ENCODE results near the gene S100A5. TPM values are rescaled to one million over a fixed set of nuclear protein-coding genes. Genes with fewer than 3 reads are reported as not detected.

Gene S100A5
- total RNA-seq, 1 donor from 2014 or later: 1.2 TPM

GRCh38 chr1:153507926-153508583 is 32.7 kb downstream of the S100A5 start:
- no peak for DNase-seq (ENCODE audit: low read depth)

- DNase-seq (ENCODE audit: low read depth): peak; percentile 86
Observed at GRCh38 chr1:153506831-153507413, 33.8 kb downstream of the S100A5 start.

- no peak for DNase-seq (ENCODE audit: low read depth)
Observed at GRCh38 chr1:153506386-153506785, 34.3 kb downstream of the S100A5 start.

- no peak for DNase-seq (ENCODE audit: low read depth)
Observed at GRCh38 chr1:153505576-153505975, 35.2 kb downstream of the S100A5 start.

- no peak for DNase-seq (ENCODE audit: low read depth)
Observed at GRCh38 chr1:153503766-153504165, 37.0 kb downstream of the S100A5 start.

- no peak for DNase-seq (ENCODE audit: low read depth)
Observed at GRCh38 chr1:153498746-153499145, 42.0 kb downstream of the S100A5 start.

DNA sequence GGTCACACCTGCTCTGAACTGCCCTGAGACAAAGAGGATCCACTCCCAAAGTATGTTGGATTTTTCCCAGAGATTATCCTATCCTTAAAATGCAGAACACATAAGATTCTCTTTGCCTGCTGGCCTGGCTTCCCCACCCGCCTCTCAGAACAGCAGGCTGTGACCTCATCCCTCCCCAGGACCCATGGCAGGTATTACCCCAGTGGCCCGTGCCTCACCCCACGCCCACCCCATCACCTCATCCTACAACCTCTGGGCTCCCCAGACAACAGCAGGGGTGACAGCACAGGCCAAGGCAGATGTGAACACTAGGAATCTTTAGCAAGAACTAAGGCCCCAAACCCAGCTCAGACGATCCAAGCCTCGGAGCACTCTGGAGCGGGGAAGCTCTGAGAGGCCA is 45.2 kb downstream of the S100A5 start:
- no peak for DNase-seq (ENCODE audit: low read depth)

DNA sequence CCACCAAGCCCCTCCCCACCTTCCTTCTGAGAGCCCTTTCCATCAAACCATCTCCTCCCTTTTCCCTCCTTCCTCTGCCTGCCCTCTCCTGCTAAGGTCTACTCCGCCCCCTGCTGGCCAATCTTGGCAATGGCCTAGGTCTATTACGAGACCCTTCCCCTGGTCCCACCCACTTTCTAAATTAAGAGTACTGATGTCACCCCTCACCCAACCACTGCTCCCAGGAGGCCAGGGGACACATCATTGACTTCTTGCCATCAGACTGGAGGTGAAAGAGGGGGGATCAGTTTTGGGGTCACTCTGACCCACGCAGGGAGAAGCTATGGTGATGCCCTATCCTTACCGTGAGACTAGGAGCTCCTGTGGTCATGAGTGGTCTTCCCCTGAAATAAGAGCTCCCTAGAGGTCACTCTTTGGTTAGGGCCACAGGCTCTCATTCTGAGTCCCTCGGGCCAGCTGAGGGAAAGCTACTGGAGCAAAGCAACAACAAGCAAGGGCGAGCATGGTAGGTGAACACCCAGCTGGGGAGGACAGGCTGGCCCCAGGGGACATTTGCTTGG is 45.7 kb downstream of the S100A5 start:
- peak; percentile 31 for DNase-seq (ENCODE audit: low read depth)

- DNase-seq (ENCODE audit: low read depth): no peak
Observed at GRCh38 chr1:153493343-153493960, 47.3 kb downstream of the S100A5 start.

- peak; percentile 27 for DNase-seq (ENCODE audit: low read depth)
Observed at GRCh38 chr1:153490272-153491051, 50.3 kb downstream of the S100A5 start.

DNA sequence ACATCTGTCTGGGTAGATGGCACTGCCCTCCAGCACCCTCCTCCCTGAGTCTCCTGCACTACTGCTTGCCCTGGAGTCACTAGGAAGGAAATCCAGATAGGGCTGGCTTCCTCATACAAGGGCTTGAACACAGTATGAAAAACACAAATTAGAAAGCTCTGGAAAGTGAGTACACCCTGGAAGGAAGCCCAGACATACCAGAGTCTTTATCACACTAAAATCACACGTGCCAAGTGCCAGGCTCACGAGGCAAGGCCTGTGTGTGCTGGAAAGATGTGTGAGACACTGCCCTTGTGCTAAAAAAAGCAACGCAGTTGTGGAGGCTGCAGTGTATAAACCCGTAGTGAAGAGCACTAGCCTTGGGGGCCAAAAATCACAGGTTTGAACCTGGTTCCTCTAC is 52.0 kb downstream of the S100A5 start:
- no peak for DNase-seq (ENCODE audit: low read depth)

GRCh38 chr1:153487707-153488106 is 53.0 kb downstream of the S100A5 start:
- DNase-seq (ENCODE audit: low read depth): no peak

Other genes starting within 250 kb of the S100A5 start
- gene PGLYRP3, start 228.0 kb downstream of the S100A5 start, total RNA-seq: not detected in 2 replicates
- gene PGLYRP4, start 192.1 kb downstream of the S100A5 start, total RNA-seq: not detected in 2 replicates
- gene S100A9, start 183.1 kb downstream of the S100A5 start, total RNA-seq: 0.70 and 25.0 TPM in 2 replicates
- gene S100A12, start 165.3 kb downstream of the S100A5 start, total RNA-seq: not detected in 2 replicates
- not detected in 2 replicates for gene S100A8, start 149.9 kb downstream of the S100A5 start, total RNA-seq
- gene S100A7A, start 124.4 kb downstream of the S100A5 start, total RNA-seq: not detected in 2 replicates
- not detected in 2 replicates for gene S100A7, start 80.3 kb downstream of the S100A5 start, total RNA-seq
- 428 and 2,979 TPM in 2 replicates for gene S100A6, start 4.9 kb downstream of the S100A5 start, total RNA-seq
- 7.6 and 303 TPM in 2 replicates for gene S100A4, start 4.9 kb upstream of the S100A5 start, total RNA-seq
- gene S100A3, start 8.3 kb upstream of the S100A5 start, total RNA-seq: 5.2 and 36.8 TPM in 2 replicates
- 37.9 and 392 TPM in 2 replicates for gene S100A2, start 24.9 kb upstream of the S100A5 start, total RNA-seq
- gene S100A16, start 72.2 kb upstream of the S100A5 start, total RNA-seq: 406 and 1,037 TPM in 2 replicates
- 1.0 and 52.3 TPM in 2 replicates for gene S100A14, start 75.4 kb upstream of the S100A5 start, total RNA-seq
- 95.6 and 246 TPM in 2 replicates for gene S100A13, start 86.6 kb upstream of the S100A5 start, total RNA-seq
- 9.7 and 13.9 TPM in 2 replicates for gene S100A1, start 87.5 kb upstream of the S100A5 start, total RNA-seq
- gene CHTOP, start 93.1 kb upstream of the S100A5 start, total RNA-seq: 19.6 and 41.0 TPM in 2 replicates
- 51.7 and 76.1 TPM in 2 replicates for gene SNAPIN, start 117.8 kb upstream of the S100A5 start, total RNA-seq
- gene ILF2, start 130.1 kb upstream of the S100A5 start, total RNA-seq: 168 and 232 TPM in 2 replicates
- 1.7 and 39.5 TPM in 2 replicates for gene NPR1, start 137.8 kb upstream of the S100A5 start, total RNA-seq
- 15.1 and 59.2 TPM in 2 replicates for gene INTS3, start 187.1 kb upstream of the S100A5 start, total RNA-seq
- gene SLC27A3, start 234.5 kb upstream of the S100A5 start, total RNA-seq: 5.0 and 8.5 TPM in 2 replicates

Data from renal cortical epithelial cell (primary cell).